MCF 10A (cell line): ENCODE data around the gene CCDC150. TPM values are rescaled to one million over a fixed set of nuclear protein-coding genes. Genes with fewer than 3 reads are reported as not detected.
A peak's percentile ranks its signal among the peaks of the same experiment; 100 is the strongest.

Experiments used
- BruUV-seq: library from RNA; stranded (reverse); fragments of 400-500 nt; replicated peaks from 2 replicates; lab custom pipeline; 2021; lab: Mats Ljungman, UMichigan
- CTCF ChIA-PET: fragments of 300-600 bp; sonication (Branson Sonifier 250); formaldehyde crosslinking; extraction: SDS; loops from one replicate; lab custom pipeline; 2021; ENCODE audit warnings: antibody characterized with exemption, inconsistent platforms; lab: Yijun Ruan, JAX
- POLR2A ChIA-PET: fragments of 300-600, 350-650 bp; sonication (Branson Sonifier 250); formaldehyde crosslinking; extraction: SDS; loops from one replicate; lab custom pipeline; 2020; ENCODE audit warnings: antibody characterized with exemption, inconsistent platforms; lab: Yijun Ruan, JAX
- DNase-seq: peaks from one replicate; pipeline ENCODE4 v3.0.0-alpha.2; 2018; ENCODE audit not compliant: unreplicated experiment
- H3K27ac Mint-ChIP-seq: one replicate; pipeline ENCODE4 v1.8.0; 2022; ENCODE audit warnings: mild to moderate bottlenecking, low read depth, mixed read lengths; ENCODE audit not compliant: unreplicated experiment
- H3K27me3 Mint-ChIP-seq: one replicate; pipeline ENCODE4 v1.8.0; 2022; ENCODE audit warnings: mixed read lengths; ENCODE audit not compliant: insufficient read depth, unreplicated experiment
- H3K36me3 Mint-ChIP-seq: one replicate; pipeline ENCODE4 v1.8.0; 2022; ENCODE audit warnings: mild to moderate bottlenecking, moderate library complexity, mixed read lengths; ENCODE audit not compliant: insufficient read depth, unreplicated experiment
- H3K4me1 Mint-ChIP-seq: one replicate; pipeline ENCODE4 v1.8.0; 2022; ENCODE audit warnings: mixed read lengths; ENCODE audit not compliant: insufficient read depth, unreplicated experiment
- H3K4me3 Mint-ChIP-seq: one replicate; pipeline ENCODE4 v1.8.0; 2022; ENCODE audit warnings: mild to moderate bottlenecking, moderate library complexity, mixed read lengths; ENCODE audit not compliant: unreplicated experiment
- H3K9me3 Mint-ChIP-seq: one replicate; pipeline ENCODE4 v1.8.0; 2022; ENCODE audit warnings: mixed read lengths; ENCODE audit not compliant: unreplicated experiment
- intact Hi-C: fragments of 100-400 bp; cut with micrococcal nuclease; formaldehyde crosslinking; loops from 2 replicates; pipeline ENCODE4 v1.14.1; 2022
- total RNA-seq: library from RNA; stranded (reverse); gene quantifications from 2 replicates; pipeline ENCODE4 v1.2.3, GENCODE V29; 2022
- TF ChIP-seq, protein P1 (sequence below): fragments of 200-600 bp; IDR thresholded peaks from one replicate; pipeline ENCODE4 v1.8.0; 2022; ENCODE audit warnings: antibody characterized with exemption, mild to moderate bottlenecking; ENCODE audit not compliant: unreplicated experiment

CCDC150 gene
- total RNA-seq, 1 experiment from 2014 or later = 8.1 TPM

- ChIA-PET POLR2A (no interaction called here), CTCF (interaction anchor here (0.9 to 2.0 kb wide), 2 partner anchors 16 to 207 kb away, joined by 3 to 9 read pairs; no protein-coding TSS in a partner anchor)
- BruUV-seq = no TSS peak
- Mint-ChIP-seq H3K4me3 (no peak overlapping the region), H3K4me1 (no peaks in the 10 kb centered on the region), H3K36me3 (peaks cover 3% of the 10 kb centered on the region), H3K27me3 (no peaks in the 10 kb centered on the region), H3K27ac (no peak overlapping the region), H3K9me3 (peaks cover 9% of the 10 kb centered on the region)
- DNase-seq = no peak
- TF ChIP-seq, protein P1, sequence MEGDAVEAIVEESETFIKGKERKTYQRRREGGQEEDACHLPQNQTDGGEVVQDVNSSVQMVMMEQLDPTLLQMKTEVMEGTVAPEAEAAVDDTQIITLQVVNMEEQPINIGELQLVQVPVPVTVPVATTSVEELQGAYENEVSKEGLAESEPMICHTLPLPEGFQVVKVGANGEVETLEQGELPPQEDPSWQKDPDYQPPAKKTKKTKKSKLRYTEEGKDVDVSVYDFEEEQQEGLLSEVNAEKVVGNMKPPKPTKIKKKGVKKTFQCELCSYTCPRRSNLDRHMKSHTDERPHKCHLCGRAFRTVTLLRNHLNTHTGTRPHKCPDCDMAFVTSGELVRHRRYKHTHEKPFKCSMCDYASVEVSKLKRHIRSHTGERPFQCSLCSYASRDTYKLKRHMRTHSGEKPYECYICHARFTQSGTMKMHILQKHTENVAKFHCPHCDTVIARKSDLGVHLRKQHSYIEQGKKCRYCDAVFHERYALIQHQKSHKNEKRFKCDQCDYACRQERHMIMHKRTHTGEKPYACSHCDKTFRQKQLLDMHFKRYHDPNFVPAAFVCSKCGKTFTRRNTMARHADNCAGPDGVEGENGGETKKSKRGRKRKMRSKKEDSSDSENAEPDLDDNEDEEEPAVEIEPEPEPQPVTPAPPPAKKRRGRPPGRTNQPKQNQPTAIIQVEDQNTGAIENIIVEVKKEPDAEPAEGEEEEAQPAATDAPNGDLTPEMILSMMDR = no peak
- intact Hi-C loops = no loop called here
Measured at GRCh38 chr2:196743165-196743564, 103.7 kb downstream of the CCDC150 start.

DNA sequence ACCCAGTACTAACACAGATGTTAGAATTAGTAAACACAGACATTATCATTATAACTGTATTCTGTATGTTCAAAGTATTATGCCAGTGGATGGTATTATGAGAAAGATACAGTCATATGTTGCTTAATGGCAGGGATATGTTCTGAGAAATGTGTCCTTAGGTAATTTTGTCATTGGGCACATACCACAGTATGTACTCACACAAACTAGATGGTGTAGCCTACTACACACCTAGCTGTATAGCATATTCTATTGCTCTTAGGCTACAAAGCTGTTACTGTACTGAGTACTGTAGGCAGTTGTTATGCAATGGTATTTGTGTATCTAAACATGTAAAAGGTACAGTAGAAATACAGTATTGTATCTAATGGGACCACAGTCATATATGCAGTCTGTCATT lies 106.2 kb downstream of the CCDC150 start:
- H3K4me1 Mint-ChIP-seq = no peaks in the 10 kb centered on the region
- intact Hi-C loops = no loop called here
- H3K27me3 Mint-ChIP-seq = no peaks in the 10 kb centered on the region
- H3K27ac Mint-ChIP-seq = no peak overlapping the region
- TF ChIP-seq, protein P1 = no peak
- no peaks in the 10 kb centered on the region for H3K9me3 Mint-ChIP-seq
- CTCF ChIA-PET = interaction anchor here (0.6 kb wide), 1 partner anchor 664 kb away, joined by 4 read pairs; no protein-coding TSS in a partner anchor
- POLR2A ChIA-PET = interaction anchor here (0.5 kb wide), 1 partner anchor 697 kb away, joined by 3 read pairs; no protein-coding TSS in a partner anchor
- DNase-seq = peak; percentile 1
- BruUV-seq = no TSS peak
- H3K4me3 Mint-ChIP-seq = no peak overlapping the region
- H3K36me3 Mint-ChIP-seq = peaks cover 6% of the 10 kb centered on the region

DNA sequence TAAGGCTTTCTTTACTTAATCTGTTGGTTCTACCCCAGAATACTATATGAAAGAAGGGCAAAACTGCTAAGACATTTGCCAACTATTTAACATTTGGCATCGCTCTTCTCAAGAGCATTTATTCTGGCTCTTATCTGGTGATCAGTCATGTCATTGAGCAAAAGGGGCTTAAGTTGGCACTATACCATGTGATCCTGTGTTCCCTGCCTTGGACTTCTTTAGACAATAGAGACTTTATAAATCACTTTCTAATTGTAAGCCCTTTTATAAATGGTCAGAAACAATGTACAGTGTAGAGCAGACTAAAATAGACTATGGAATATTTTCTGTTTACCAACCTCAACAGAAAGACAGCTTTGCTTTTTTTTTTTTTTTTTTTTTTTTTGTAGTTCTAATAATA lies 107.9 kb downstream of the CCDC150 start:
- H3K36me3 Mint-ChIP-seq = peaks cover 6% of the 10 kb centered on the region
- no peak overlapping the region for H3K27ac Mint-ChIP-seq
- TF ChIP-seq, protein P1 = no peak
- no peak for DNase-seq
- no TSS peak for BruUV-seq
- no peak overlapping the region for H3K4me3 Mint-ChIP-seq
- POLR2A ChIA-PET = interaction anchor here (0.6 kb wide), 1 partner anchor 295 kb away, joined by 3 read pairs; no protein-coding TSS in a partner anchor
- H3K27me3 Mint-ChIP-seq = no peaks in the 10 kb centered on the region
- H3K4me1 Mint-ChIP-seq = no peaks in the 10 kb centered on the region
- intact Hi-C loops = no loop called here
- H3K9me3 Mint-ChIP-seq = no peaks in the 10 kb centered on the region
- CTCF ChIA-PET = interaction anchor here (0.6 kb wide), 2 partner anchors 152 to 449 kb away, joined by 3 to 5 read pairs; no protein-coding TSS in a partner anchor

DNA sequence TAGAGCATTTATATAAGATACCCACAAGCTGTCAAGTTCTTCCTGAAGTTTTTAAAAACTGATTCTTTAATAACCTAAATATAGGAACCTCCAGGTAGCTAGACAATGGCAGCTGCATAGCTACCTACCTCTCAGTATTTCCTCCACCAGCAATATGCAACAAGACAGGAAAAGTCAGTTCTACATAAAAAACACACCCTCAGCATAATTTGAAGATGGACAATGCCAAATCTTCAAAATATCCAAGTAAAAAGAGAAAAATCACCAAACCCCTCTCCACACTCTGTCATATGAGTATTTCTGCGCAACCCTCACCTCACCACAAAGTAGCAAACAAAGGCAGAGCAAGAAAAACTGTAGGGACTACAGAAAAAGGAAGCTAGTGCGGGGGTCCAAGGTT lies 108.6 kb downstream of the CCDC150 start:
- intact Hi-C loops = no loop called here
- POLR2A ChIA-PET = interaction anchor here (0.6 kb wide), 1 partner anchor 295 kb away, joined by 3 read pairs; no protein-coding TSS in a partner anchor
- Mint-ChIP-seq H3K36me3 (peaks cover 6% of the 10 kb centered on the region), H3K4me1 (no peaks in the 10 kb centered on the region), H3K9me3 (no peaks in the 10 kb centered on the region), H3K4me3 (no peak overlapping the region), H3K27ac (no peak overlapping the region), H3K27me3 (no peaks in the 10 kb centered on the region)
- CTCF ChIA-PET = interaction anchor here (0.6 to 1.6 kb wide), 7 partner anchors 8 to 294 kb away, joined by 3 to 6 read pairs (median 3); partner anchors contain the start of gene CCDC150
- no peak for DNase-seq
- no TSS peak for BruUV-seq
- TF ChIP-seq, protein P1 = no peak
